GM06990 (cell line): ENCODE results near the gene MYO18A.

Experiments used
- DNase-seq: peaks from one replicate; pipeline ENCODE4 v3.0.0-alpha.2; 2011; ENCODE audit not compliant: insufficient read length; ENCODE audit errors: extremely low read depth
- H3K27me3 ChIP-seq: replicated peaks from 2 replicates; pipeline ENCODE4 v1.6.0; 2011; ENCODE audit warnings: low read length; ENCODE audit not compliant: control insufficient read depth, insufficient read depth
- H3K36me3 ChIP-seq: 2 replicates; pipeline ENCODE4 v1.5.1; 2011; ENCODE audit warnings: low read length; ENCODE audit not compliant: control insufficient read depth, insufficient read depth
- H3K4me3 ChIP-seq: replicated peaks from 2 replicates; pipeline ENCODE4 v1.5.1; 2011; ENCODE audit warnings: low read depth, mild to moderate bottlenecking, control low read depth, low read length
- CTCF ChIP-seq: IDR thresholded peaks from 2 replicates; pipeline ENCODE4 v1.5.1; 2011; ENCODE audit warnings: low read length, control low read depth, mild to moderate bottlenecking, inconsistent platforms; ENCODE audit not compliant: insufficient read depth, poor library complexity, severe bottlenecking

Gene MYO18A

DNA sequence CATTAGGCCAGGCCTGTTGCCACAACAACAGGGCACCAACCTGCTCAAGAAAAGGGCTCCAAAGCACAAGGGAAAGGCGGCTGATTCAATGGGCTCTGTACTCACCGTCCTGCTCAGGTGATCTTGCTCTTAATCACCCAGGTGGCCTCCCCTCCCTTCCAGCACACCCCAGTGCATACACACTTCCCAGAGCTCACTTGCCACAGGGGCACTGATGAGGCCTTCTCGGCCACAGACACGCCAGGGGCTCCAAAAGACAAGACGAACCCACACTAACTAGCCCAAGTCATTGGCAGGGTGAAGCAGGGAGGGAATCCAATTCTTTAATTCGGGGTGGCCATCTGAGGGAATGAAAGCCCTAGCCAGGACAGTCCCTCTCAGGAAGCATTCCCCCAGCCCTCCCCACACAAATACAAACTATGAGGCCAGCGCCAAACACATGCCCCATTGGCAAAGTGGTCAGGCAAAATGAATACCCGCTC lies 1.4 kb downstream of the MYO18A start:
- H3K4me3 ChIP-seq: no peak overlapping the region
- no peaks in the 10 kb centered on the region for H3K27me3 ChIP-seq
- DNase-seq: no peak
- no peaks in the 10 kb centered on the region for H3K36me3 ChIP-seq
- TF ChIP-seq CTCF: no peak

DNA sequence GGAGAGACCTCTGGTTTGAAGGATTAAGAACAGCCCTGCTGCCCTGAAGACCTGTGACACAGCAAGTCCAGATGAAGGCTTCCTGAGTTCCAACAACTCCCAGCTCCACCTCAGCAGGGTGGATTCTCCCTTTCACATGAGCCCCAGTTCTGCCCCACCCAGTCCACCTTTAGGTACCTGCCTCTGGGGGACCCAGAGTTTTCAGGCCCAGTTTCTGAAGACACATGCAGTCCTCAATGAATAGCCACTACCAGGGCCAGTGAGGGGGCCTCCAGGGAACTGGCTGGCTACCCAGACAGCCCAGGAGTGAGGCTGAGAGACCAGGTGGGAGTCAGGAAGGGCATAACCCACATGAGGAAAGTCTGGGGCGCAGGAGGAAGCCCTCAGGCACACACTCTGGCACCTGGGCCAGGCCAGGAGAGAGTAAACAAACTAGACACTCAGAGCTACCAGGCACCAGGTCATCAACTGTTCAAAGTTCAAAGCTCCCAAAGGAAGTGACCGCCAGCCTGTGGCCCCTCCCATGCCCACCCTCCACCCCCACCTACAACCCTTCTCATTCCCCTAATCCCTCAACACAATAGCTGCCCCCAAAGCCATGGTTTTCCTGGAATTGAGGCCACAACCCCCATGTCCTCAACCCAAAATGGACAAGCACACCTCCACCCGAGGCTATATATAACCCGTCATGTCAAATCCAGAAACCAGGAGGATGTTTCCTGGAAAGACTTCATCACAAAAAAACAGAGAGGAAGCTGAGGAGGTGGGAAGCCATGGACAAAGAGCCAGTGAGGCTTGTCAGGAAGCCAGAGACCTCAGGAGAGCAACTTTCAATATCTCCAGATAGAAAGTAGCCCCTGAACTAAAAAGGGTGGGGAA lies 2.1 kb downstream of the MYO18A start:
- no peak overlapping the region for H3K4me3 ChIP-seq
- no peaks in the 10 kb centered on the region for H3K36me3 ChIP-seq
- TF ChIP-seq CTCF: no peak
- no peaks in the 10 kb centered on the region for H3K27me3 ChIP-seq
- DNase-seq: no peak

DNA sequence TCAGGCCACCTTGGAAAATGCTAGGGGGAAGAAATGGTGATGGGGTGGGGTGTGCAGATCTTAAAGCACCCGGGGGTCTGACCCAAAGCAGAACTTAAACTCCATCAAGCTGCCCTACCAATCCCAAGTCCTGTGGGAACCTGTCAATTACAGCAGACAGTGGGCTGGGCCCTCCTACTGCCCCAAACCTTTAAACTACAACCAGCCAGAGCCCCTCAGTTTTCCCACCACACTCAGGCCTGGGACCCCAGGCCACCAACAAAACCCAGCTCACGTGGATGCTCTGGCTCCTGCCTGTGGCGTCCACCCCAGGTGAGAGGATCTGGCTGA lies 2.7 kb downstream of the MYO18A start:
- no peak for DNase-seq
- no peak for TF ChIP-seq CTCF
- no peak overlapping the region for H3K4me3 ChIP-seq
- no peaks in the 10 kb centered on the region for H3K36me3 ChIP-seq
- H3K27me3 ChIP-seq: no peaks in the 10 kb centered on the region

- peak overlapping the region; percentile 68 for H3K4me3 ChIP-seq
- peak; percentile 78 for DNase-seq
- TF ChIP-seq CTCF: peak; percentile 4
- H3K36me3 ChIP-seq: no peaks in the 10 kb centered on the region
- H3K27me3 ChIP-seq: no peaks in the 10 kb centered on the region
These were observed 3.4 kb downstream of the MYO18A start for GRCh38 chr17:29176558-29177351.

GRCh38 chr17:29175349-29175748 lies 4.8 kb downstream of the MYO18A start:
- no peak for TF ChIP-seq CTCF
- H3K36me3 ChIP-seq: no peaks in the 10 kb centered on the region
- no peak for DNase-seq
- H3K4me3 ChIP-seq: no peak overlapping the region
- H3K27me3 ChIP-seq: no peaks in the 10 kb centered on the region
